ENCODE data around the gene LRCOL1.

The LRCOL1 gene

DNA sequence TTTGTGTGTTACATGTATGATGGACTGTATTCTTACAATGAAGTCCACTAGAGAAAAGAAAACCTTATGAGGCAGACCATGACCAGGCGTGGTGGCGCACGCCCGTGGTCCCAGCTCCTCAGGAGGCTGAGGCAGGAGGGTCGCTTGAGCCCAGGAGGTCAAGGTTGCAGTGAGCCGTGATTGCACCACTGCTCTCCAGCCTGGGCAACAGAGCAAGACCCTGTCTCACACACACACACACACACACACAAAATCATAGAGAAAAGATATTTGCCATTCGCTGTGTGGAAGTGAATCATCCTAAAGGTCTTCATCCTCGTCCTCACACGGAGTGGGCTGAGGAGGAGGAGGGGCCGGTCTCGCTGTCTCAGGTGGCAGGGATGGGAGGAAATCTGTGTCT lies 32.3 kb downstream of the LRCOL1 start:
- in situ Hi-C loops (cut with MboI; ENCODE audit: low pct_unique_long_range_greater_than_20kb, low sequenced_read_pairs, unreplicated experiment), result no loop called here

DNA sequence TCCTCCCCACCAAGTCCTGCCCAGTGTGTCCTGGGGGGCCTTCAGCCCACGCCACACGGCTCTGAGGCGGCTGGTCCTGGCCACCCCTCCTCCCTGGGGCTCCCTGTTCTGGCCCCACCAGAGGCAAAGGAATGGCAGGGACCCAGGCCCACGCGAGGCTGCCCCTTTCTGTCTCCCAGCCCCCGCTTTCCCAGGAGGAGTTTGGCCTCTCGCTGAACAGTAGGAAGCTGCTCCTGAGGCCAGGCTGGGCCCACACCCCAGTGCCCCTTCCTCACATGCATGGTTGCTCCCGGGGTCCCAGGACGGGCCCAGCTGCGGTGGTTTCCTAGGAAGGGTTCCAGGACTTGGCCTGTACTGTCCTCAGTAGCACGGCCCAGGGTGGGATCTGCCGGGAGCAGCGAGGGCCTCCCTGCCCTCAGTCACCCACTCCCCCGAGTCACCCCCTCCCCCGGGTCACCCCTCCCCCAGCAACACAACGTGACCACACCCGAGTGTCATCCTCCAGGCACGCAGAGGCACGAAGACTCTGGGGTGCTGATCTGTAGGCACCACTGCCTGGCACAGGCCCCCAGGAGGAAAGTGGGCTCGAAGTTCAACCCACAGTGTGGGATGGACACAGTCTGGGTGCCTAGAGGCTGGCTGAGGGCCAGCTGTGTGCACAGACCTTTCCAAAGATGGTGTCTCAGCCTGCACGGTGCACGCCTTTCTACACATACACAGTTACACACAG lies 33.0 kb downstream of the LRCOL1 start:
- TF ChIP-seq, protein P1, sequence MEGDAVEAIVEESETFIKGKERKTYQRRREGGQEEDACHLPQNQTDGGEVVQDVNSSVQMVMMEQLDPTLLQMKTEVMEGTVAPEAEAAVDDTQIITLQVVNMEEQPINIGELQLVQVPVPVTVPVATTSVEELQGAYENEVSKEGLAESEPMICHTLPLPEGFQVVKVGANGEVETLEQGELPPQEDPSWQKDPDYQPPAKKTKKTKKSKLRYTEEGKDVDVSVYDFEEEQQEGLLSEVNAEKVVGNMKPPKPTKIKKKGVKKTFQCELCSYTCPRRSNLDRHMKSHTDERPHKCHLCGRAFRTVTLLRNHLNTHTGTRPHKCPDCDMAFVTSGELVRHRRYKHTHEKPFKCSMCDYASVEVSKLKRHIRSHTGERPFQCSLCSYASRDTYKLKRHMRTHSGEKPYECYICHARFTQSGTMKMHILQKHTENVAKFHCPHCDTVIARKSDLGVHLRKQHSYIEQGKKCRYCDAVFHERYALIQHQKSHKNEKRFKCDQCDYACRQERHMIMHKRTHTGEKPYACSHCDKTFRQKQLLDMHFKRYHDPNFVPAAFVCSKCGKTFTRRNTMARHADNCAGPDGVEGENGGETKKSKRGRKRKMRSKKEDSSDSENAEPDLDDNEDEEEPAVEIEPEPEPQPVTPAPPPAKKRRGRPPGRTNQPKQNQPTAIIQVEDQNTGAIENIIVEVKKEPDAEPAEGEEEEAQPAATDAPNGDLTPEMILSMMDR (IDR thresholded peaks at IDR 0.05; ENCODE audit: extremely low read depth, insufficient read depth, missing control alignments), result no peak
- no peak for DNase-seq (ENCODE audit: low spot score)
- in situ Hi-C loops (cut with MboI; ENCODE audit: low pct_unique_long_range_greater_than_20kb, low sequenced_read_pairs, unreplicated experiment), result no loop called here

More for the DNA sequence above, 32.3 kb downstream of the LRCOL1 start:
- DNase-seq (ENCODE audit: low spot score), result no peak
- TF ChIP-seq, protein P1 (IDR thresholded peaks at IDR 0.05; ENCODE audit: extremely low read depth, insufficient read depth, missing control alignments), result no peak

DNA sequence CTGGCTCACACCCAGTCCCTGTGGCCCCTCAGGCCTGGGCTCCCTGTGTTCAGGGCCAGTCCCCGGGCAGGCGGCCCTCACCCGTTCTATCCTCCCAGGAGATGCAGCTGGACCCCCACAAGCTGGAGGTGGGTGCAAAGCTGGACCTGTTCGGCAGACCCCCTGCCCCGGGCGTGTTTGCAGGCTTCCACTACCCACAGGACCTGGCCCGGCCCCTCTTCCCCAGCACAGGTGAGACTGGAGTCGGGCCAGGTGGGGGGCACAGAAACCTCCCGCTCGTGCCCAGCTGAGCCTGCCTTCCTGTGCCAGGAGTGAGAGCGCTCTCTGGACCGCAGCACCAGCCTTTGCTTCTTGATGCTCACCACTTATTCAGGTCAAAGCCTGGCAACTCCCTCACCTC lies 33.7 kb downstream of the LRCOL1 start:
- no peak for DNase-seq (ENCODE audit: low spot score)
- in situ Hi-C loops (cut with MboI; ENCODE audit: low pct_unique_long_range_greater_than_20kb, low sequenced_read_pairs, unreplicated experiment), result no loop called here
- TF ChIP-seq, protein P1 (IDR thresholded peaks at IDR 0.05; ENCODE audit: extremely low read depth, insufficient read depth, missing control alignments), result no peak

DNA sequence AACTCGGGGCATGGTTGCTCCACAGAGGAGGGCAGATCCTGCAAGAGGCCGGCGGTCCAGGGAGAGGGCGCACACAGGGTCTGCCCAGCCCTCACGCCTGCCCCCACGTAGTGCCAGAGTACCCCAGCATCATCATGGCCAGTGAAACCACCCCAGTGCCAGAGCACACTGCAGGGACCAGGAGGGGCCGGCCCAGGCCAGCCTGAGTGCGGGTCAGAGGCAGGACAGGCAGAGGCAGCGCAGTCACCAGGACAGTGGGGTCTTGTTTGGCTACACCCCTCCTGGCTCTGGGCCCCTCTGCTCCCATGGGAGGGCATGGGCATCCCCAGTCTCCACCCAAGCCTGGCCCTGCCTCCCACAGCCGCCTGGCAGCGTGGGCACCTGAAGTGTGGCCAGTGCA lies 34.7 kb downstream of the LRCOL1 start:
- in situ Hi-C loops (cut with MboI; ENCODE audit: low pct_unique_long_range_greater_than_20kb, low sequenced_read_pairs, unreplicated experiment), result no loop called here
- no peak for DNase-seq (ENCODE audit: low spot score)
- TF ChIP-seq, protein P1 (IDR thresholded peaks at IDR 0.05; ENCODE audit: extremely low read depth, insufficient read depth, missing control alignments), result no peak

DNA sequence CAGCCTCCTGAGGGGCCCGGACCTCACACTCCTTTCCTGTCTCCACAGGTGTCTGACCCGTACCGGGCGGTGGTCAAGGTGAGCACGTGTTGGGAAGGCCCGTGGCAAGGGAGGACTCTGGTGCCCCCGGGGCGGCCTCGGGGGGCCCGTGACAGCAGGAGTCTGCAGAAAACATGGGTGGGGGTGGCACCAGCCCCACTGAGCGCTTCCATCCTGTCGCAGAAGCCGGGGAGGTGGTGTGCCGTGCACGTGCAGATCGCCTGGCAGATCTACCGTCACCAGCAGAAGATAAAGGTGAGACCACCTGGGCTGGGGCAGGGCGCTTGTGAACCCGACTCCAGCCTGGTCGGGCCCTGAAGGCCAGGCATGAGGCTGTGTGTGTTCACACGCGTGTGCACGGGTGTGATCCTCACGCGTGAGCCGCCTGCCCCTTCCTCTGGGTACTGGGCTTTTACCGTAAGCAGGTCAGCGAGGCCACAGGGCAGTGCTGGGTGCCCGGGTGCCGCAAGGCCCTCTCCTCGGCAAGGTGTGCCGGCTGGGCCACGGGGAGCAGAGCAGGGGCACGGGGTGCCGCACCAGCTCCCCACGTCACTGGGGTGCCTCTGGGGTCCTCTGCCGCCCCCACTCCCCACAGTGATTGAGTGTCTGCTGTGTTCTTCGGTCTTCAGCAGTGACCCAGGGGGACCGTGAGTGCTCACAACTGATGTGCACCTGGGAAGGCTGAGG lies 35.9 kb downstream of the LRCOL1 start:
- no peak for DNase-seq (ENCODE audit: low spot score)
- in situ Hi-C loops (cut with MboI; ENCODE audit: low pct_unique_long_range_greater_than_20kb, low sequenced_read_pairs, unreplicated experiment), result no loop called here
- TF ChIP-seq, protein P1 (IDR thresholded peaks at IDR 0.05; ENCODE audit: extremely low read depth, insufficient read depth, missing control alignments), result no peak

DNA sequence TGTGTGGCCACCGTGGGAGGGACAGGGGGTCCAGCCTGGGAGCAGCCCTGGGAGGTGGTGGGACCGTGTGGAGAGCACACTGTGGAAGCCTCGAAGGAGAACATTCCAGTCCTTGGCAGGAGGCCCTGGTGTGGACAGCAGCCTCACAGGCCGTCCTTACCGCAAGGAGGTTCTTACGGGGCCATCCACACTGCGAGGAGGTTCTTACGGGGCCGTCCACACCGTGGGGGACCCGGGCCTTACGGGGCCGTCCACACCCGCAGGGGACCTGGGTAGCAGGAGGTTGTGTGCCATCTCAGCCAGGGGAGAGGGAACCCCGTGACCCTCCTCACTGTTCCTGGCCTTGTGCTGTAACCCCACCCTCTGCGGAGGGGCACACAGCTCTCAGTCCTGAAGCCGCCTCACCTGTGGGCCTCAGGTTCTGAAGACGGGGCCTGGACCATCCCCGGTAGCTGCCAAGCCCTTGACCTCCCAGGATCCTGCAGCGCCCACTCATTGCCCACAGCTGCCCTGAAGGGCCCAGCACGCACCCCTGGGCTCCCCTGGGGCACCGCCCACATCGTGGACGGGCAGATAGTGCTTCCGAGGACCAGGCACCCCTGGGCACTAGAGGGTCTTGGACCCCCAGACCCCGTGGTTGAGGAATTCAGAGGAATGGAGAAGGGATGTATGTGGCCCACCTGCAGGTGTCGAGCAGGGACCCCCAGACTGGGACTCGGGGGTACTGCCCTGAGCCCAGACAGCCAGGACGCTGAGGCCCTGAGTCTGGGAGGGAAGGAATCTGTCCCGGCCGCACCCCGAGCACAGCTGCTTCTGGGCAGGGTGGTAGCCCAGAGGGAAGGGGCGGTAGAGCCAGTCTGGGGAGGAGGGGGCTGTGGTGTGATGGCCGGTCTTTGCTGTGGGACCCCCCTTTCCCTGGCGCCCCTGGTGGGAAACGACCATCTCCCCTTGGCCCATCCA lies 37.3 kb downstream of the LRCOL1 start:
- DNase-seq (ENCODE audit: low spot score), result no peak
- in situ Hi-C loops (cut with MboI; ENCODE audit: low pct_unique_long_range_greater_than_20kb, low sequenced_read_pairs, unreplicated experiment), result no loop called here
- TF ChIP-seq, protein P1 (IDR thresholded peaks at IDR 0.05; ENCODE audit: extremely low read depth, insufficient read depth, missing control alignments), result no peak
